GM12801 (cell line): Measurements from ENCODE around the gene EYA4.

Experiments used
- CTCF ChIP-seq: IDR thresholded peaks from one replicate; pipeline ENCODE4 v1.5.1; 2011; ENCODE audit warnings: control low read depth; ENCODE audit not compliant: insufficient read length; ENCODE audit errors: extremely low read depth

EYA4 gene

GRCh38 chr6:133251688-133252087, 10.5 kb downstream of the EYA4 start:
- no peak for TF ChIP-seq CTCF

DNA sequence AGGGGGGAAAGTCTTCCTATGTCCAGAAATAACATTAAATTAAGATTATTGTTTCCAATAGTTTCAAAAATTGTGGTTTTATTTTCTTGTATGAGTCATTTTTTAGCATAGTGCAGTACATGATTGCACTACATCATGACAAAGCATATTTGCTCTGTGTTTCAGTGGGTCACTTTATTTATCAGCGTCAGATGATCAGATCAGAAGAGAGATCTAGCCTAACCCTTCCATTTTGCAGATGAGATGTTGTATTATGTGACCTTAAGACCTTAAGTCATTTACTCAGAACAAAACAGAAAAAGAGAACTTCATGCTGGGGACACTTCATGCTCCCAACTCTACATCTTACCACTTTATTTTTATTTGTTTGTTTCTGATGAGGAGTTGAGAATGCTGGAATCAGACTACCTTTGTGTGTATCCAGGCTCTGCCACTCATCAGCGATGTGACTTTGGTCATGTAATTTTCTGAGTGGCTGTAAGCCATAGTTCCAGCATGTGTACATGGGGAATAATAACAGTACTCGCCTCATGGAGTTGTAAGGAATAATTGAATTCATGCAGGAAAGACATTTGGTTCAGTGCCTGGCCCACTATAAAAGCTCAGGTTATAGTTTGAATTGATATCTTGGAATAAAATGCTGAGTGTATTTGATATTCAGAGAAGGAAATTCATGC, 13.5 kb downstream of the EYA4 start:
- no peak for TF ChIP-seq CTCF

DNA sequence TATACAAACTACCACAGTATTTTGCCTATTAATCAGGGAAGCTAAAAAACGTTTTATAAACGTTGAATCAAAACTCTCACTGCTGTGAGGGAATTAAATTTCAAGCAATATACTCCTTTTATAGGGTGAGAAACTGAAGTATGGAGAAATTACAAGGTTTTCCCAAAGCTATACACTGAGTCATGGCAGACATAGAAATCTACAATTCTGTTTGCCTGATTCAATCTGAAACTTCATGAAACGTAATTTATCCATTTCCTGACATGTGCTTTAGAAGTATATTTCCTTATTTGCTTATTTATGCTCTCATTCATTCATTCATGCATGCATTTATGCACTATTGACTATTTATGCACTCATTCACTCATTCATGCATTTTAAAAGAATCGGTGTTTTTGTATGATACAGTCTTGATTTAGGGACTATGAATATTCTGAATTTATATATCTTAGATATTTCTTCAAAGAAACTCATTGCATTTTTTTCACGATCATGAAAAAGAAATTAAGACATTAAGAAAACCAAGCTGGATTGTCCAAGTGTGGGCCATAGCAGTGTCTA, 16.5 kb downstream of the EYA4 start:
- TF ChIP-seq CTCF = no peak

GRCh38 chr6:133259561-133259960, 18.4 kb downstream of the EYA4 start:
- no peak for TF ChIP-seq CTCF

DNA sequence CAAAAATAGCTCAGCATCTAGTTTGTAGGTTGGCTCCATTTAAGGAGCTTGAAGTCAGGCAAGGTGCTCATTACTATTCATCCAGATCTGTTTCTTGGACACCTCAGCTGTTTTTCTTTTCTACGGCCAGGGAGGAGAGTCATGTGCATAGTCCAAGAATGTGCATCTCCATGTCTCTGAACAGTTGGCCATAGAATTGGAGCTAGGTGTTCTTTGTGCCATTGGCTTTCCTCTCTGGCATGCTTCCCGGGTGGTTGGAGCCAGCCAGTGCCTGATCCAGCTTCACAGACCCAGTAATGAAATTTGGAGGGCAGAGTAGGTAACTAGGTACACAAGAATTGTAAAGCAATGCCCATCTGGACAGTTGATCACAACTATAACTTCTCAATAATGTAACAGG, 21.6 kb downstream of the EYA4 start:
- no peak for TF ChIP-seq CTCF

GRCh38 chr6:133265066-133265465, 23.9 kb downstream of the EYA4 start:
- no peak for TF ChIP-seq CTCF

DNA sequence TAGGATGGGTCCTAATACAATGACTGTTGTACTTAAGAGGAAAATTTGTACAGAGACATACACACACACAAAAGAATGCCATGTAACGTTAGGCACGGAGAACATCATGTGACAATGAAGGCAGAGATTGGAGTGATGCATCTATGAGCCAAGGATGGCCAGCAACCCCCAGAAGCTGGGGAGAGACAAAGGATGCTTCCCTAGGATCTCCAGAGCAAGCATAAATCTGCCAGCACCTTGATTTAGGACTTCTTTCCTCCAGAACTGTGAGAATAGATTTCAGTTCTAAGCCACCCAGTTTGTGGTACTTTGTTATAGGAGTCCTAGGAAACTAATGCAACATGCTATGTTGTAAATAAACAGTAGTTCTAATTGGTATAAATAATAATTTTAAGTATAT, 25.0 kb downstream of the EYA4 start:
- TF ChIP-seq CTCF = no peak
